GM19351 (cell line): ENCODE data around the gene MASP1.

Experiments used
- ATAC-seq: cut with Tn5 transposase; IDR thresholded peaks from one replicate; pipeline ENCODE4 v1.9.1; 2021; ENCODE audit warnings: mild to moderate bottlenecking, moderate library complexity; ENCODE audit not compliant: unreplicated experiment

The MASP1 gene

GRCh38 chr3:187291512-187292132, at the start of gene MASP1:
Gene MASP1 (minus strand): TSS chr3:187291737. CDS start chr3:187291632, 105 bp downstream.
- no peak for ATAC-seq

DNA sequence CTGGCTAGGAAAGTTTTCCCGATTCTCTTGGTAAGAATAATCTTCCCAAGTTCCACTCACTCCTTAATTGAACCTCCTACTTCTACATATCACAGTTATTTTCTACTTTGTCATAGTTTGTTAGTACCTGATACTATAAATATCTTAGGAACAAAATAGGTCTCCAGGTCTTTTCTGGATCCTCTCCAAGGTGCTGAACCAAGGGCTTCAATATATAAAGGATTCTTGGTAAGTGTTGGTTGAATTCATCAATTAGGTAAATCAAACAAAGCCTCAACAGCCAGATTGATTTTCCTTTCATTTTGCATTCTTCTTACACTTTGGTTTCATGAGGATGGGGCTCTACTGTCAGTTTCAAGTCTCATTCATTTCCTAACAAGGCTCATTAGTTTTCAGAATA, 49.0 kb upstream of the MASP1 start:
- ATAC-seq, result no peak

DNA sequence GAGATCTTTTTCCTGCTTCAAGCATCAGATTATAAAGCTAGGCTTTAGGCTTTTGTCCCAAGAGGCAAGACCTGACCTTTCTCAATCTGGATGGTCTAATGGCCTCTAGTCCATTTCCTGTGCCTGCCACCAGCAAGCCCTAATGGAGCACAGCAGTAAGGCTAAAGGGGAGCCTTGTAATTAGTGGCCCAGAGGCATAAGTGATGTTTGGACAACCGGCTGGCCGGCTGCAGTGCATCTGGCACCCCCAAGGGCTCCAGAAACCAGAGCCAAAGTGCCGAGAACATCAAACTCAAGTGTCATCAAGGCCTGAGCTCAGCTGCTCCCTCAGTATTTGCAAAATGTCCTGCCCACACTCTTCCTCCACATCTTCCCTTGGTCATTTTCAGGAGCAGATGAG, 44.8 kb upstream of the MASP1 start:
- ATAC-seq, result no peak

DNA sequence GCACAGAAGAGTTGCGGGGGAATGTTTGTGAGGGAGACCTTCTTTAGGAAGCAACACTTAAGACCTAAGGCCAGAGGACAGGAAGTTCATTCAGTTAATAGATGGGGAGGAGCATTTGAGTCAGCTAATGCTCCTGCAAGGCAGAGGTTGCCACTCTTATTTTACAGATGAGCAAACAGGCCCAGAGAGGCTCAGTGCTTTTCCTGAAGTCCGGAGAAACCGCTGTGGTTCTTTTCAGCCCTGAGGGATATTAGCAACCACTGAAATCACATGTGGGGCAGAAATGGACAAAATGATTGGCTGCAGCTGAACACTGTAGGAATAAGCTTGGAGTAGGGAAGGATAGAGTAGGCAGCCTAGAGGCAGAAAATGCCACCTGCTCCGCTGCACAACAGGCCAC, 43.4 kb upstream of the MASP1 start:
- no peak for ATAC-seq

- no peak for ATAC-seq
Observed at GRCh38 chr3:187328691-187329090, 37.2 kb upstream of the MASP1 start.

DNA sequence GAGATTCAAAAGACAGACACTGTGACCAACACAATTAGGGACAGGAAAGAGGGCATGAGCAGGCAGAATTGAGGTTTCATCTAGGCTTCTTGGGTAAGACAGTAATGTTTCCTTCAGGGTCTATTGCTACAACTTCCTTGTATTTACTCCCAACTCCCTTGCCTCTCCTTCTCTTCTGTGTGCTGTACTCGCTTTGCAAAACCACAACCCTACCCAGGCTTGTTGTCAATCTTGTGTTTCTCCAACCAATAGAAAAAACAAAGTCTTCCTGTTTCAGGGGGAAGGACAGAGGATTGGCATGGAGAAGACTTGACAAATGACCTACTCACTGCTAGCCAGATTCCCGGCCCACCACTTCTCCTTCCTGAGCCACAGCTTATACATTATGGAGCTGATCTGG, 36.3 kb upstream of the MASP1 start:
- no peak for ATAC-seq

DNA sequence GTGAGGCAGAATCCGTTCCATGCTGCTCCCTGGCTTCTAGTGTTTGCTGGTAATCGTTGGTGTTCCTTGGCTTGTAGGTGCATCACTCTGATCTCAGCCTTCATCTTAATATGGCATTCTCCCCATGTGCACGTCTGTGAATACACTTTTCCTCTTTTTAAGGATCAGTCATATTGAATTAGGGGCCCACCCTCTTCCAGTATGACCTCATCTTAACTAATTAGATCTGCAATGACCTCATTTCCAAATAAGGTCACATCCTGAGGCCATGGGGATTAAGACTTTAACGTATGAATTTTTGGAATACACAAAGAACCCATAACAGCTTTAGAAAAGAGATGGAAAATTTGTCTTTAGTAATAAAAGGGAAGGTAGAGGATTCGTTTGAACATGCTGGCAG, 34.1 kb upstream of the MASP1 start:
- ATAC-seq, result no peak

- ATAC-seq, result no peak
Observed at GRCh38 chr3:187323091-187323490, 31.6 kb upstream of the MASP1 start.

GRCh38 chr3:187322291-187322690, 30.8 kb upstream of the MASP1 start:
- no peak for ATAC-seq

- no peak for ATAC-seq
Observed at GRCh38 chr3:187321766-187322165, 30.2 kb upstream of the MASP1 start.

DNA sequence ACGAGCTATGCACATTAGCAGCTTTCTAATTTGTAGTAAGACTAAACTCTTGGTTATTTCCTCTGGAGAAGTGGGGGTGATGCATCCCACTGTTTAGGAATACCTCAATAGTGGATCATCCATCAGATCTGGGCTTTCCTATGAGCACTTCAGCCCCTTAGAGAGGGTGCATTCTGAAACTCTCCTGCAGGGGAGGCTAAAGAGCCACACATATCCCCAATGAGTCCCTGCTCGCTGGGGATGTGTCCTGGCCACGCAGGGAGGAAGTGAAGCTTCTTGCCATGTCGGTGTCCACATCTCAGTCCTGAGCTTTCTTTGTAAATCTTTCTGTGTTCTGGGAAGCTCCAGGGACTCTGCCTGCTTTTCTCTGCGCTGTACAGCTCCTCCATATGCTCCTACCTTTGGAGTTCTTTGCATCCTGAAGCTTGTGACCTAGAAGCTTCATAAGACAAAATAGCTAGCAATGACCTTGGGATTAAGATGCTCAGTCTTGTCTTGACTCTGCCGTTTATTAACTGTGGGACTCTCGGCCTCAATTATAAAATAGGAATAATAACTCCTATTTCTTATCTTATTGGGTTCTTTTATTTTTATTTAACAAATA, 28.3 kb upstream of the MASP1 start:
- peak; percentile 93 for ATAC-seq

DNA sequence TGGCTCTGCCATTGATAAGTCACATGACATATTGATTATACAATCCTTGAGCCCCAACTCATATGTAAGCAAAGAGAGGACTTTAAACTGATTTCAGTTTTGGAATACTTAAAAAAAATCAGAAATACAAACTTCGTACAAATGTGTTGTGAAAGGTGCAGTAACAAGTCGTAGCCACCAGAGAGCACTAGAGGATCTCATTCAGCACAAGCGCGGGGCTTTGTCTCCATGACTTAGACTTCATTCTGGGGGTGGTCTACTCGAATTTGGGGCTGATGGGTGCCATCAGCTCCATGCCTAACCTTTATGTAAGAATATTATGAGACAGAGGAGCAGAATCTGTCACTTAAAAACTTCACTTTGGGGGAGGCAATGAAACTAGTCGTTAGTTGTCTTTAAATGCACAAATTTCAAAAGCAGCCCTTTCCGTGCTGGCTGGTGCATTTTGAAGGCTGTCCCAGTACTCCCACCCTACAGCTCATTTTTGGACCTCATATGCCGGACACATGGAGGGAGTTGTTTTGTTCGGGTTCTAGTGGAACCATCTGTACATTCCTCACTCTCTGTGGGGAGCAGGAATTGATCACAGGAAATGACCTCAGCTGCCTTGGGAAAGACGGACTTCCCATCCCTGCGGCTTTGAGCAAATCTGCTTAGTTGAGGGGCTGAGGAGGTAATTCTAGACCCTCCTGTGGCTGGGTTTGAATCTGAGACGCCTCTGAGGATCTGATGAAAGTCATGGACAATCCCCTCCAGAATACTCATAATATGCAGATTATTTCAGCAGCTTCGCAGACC, 27.5 kb upstream of the MASP1 start:
- ATAC-seq, result no peak

DNA sequence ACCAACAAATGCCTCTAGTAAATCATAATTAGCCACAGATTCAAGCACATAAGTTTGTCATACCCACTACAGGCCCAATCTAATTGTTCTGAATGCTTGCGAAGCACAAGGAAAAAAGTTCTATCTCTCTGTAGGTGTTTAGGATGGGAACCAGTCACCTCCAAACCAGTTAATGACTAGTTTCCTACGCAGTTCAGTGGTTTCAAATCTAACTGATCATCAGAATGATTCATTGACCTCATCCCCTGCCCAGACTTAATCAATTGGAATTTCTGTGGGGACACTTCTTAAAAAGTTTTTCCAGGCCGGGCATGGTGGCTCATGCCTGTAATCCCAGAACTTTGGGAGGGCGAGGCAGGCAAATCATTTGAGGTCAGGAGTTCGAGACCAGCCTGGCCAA, 24.3 kb upstream of the MASP1 start:
- ATAC-seq, result no peak

DNA sequence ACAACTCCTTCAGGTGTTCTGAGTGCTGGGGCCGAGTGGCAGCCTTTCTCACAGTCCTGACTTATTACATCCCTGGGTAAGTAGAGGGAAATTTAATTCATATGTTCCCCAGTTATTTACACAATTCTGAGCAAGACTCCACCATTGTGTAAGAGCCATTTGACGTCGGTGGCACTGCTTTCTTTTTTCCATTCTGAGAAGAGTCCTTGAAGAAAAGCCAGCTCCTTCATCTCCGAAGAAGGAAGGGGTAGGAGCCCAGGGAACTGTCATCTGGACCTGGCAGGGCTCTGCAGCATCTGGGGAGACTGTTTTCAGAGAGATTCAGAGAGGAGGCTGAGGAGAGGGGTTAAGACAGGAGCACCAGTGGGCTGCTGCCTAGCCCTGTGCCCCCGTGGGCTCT, 22.6 kb upstream of the MASP1 start:
- no peak for ATAC-seq

DNA sequence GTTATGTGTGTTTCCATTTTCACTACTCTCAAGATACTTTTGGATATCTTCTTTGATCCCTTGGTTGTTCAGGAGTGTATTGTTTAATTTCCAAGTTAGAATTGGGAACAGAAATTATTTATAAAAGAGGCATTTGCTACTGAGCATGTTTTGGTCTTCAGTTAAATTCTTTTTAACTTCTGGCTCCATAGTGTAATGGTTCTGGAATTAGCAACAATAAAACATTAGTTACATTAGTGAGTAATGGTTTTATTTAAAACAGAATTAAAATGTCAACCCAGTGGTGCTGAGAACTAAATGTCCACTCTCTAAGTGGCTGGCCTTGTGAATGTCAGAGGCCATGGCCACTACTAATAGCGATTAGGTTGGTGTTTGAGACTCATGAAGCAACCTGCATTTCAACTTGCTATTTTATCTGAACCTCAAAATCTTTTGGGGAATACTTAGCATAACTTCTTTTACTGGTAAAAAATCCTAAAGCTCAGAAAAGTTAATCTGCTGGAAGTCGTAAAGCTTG, 19.5 kb upstream of the MASP1 start:
- ATAC-seq, result no peak

DNA sequence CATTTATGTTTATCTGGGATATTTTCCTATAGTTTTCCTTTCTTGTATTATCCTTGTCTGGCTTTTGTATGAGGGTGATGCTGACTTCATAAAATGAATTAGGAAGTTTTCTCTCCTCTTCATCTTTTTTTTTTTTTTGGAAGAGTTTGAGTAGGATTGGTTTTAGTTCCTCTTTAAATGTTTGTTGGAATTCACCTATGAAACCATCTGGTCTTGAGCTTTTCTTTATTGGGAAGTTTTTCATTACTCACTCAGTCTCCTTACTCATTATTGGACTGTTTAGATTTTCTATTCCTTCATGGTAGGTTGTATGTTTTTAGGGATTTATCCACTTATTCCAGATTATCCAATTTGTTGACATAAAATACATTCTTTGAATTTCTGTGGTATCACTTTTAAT, 18.7 kb upstream of the MASP1 start:
- ATAC-seq, result no peak

- no peak for ATAC-seq
Observed at GRCh38 chr3:187305881-187306280, 14.3 kb upstream of the MASP1 start.

GRCh38 chr3:187299611-187300010, 8.1 kb upstream of the MASP1 start:
- ATAC-seq, result no peak

DNA sequence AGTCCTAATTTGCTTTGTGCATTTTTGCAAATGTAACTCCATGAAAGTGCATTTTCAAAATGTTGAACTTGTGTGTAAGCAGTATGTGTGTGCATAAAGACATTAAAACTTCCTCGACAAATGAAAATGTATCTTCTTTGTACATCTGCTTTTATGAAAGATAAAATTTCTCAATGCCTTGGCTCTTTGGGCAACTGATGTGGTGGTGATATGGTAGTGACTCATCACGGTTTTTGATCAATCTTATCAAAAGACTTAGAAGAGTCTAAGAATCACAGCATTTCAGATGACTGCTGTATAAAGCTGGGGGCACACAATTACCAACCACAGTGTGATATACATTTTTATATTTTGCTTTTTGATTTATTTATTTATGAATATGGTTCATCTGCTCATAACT, 5.4 kb upstream of the MASP1 start:
- no peak for ATAC-seq

DNA sequence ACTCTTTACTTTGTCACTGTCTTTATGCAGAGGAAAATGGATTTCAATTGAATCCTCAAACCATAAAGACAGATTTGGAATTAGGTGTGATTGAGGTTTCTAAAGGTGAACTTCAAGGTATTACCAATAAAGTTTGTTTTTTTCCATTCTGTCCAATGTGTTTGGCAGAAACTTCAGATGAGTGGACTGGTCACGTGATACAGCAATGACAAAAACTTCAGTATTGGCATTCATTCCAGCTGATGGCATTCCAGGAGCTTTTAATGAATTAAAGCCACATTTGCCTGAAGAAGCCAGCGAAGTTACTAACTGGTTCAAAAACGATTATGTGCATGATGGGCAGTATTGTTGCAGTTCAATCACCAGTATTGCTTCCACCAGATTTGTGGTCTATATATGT, 4.5 kb upstream of the MASP1 start:
- no peak for ATAC-seq

DNA sequence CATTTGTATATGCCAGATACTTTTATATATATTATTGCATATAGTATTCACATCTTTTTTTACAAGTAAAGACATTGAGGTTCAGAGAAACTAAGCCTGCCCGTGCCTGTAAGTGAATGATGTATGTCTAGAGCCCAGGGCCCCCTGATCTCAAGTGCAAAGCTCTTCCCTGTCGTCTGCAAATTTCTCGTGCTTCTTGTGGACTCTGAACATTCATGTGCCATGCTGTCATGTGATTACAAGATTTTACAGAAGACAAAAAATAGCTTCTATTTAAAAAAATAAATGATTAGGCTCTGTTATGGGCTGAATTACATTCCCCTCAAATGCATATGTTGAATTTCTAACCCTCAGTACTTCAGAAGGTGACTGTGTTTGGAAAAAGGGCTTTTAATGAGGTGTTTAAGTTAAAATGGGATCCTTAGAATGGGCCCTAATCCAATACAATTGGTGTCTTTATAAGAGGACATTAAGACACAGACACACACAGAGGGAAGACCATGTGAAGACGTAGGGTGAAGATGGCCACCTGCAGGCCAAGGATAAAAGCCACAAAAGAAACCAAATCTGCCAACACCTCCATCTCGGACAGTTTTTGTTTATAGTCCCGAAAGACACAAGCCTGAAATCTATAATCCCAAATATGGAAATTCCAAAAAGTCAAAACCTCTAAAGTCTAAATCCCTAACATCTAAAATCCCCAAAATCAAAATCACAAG, 3.9 kb upstream of the MASP1 start:
- no peak for ATAC-seq
